Osteoblast (primary cell): ENCODE results near the gene KRTAP19-2. TPM values are rescaled to one million over a fixed set of nuclear protein-coding genes. Genes with fewer than 3 reads are reported as not detected.

Experiments
- DNase-seq: peaks from one replicate; pipeline ENCODE4 v3.0.0; 2011; ENCODE audit warnings: low spot score, mixed read lengths; ENCODE audit not compliant: insufficient read length; ENCODE audit errors: missing footprints
- H2AFZ ChIP-seq: 2 replicates; pipeline ENCODE4 v1.6.0; 2011; ENCODE audit warnings: mild to moderate bottlenecking, low read length
- H3K27ac ChIP-seq: 2 replicates; pipeline ENCODE4 v1.5.1; 2011; ENCODE audit warnings: mild to moderate bottlenecking, low read depth, low read length, moderate library complexity
- H3K27me3 ChIP-seq: 2 replicates; pipeline ENCODE4 v1.6.0; 2012; ENCODE audit warnings: mild to moderate bottlenecking, control low read depth, inconsistent platforms, low read length, moderate library complexity; ENCODE audit not compliant: insufficient read depth
- H3K36me3 ChIP-seq: 2 replicates; pipeline ENCODE4 v1.5.1; 2011; ENCODE audit warnings: mild to moderate bottlenecking, low read length, control low read depth, moderate library complexity; ENCODE audit not compliant: insufficient read depth
- H3K4me1 ChIP-seq: 2 replicates; pipeline ENCODE4 v1.5.1; 2011; ENCODE audit warnings: mild to moderate bottlenecking, low read length, control low read depth, moderate library complexity; ENCODE audit not compliant: insufficient read depth
- H3K4me2 ChIP-seq: 2 replicates; pipeline ENCODE4 v1.6.0; 2011; ENCODE audit warnings: mild to moderate bottlenecking, low read length; ENCODE audit not compliant: insufficient read depth
- H3K4me3 ChIP-seq: fragments of 200-600 bp; sonication (generic); 3 replicates; pipeline ENCODE4 v1.5.1; 2012; ENCODE audit warnings: mild to moderate bottlenecking, low read length, inconsistent platforms; ENCODE audit not compliant: insufficient read depth
- H3K79me2 ChIP-seq: 2 replicates; pipeline ENCODE4 v1.6.0; 2012; ENCODE audit warnings: mild to moderate bottlenecking, low read length, control low read depth, inconsistent platforms; ENCODE audit not compliant: insufficient read depth
- H3K9me3 ChIP-seq: 2 replicates; pipeline ENCODE4 v1.5.1; 2011; ENCODE audit warnings: low read depth, low read length, control low read depth
- H4K20me1 ChIP-seq: 2 replicates; pipeline ENCODE4 v1.6.0; 2012; ENCODE audit warnings: mild to moderate bottlenecking, low read length, control low read depth; ENCODE audit not compliant: insufficient read depth
- total RNA-seq: library from RNA; depleted of rRNA; stranded (reverse); fragments of >200 nt; gene quantifications from 2 replicates; pipeline ENCODE4 v1.2.3, GENCODE V29; 2012
- TF ChIP-seq, protein P1 (sequence below): IDR thresholded peaks from 2 replicates; pipeline ENCODE4 v1.5.1; 2011; ENCODE audit warnings: mild to moderate bottlenecking, low read depth, low read length, moderate library complexity; ENCODE audit errors: extremely low read depth

The KRTAP19-2 gene
- total RNA-seq, 1 donor: not detected

DNA sequence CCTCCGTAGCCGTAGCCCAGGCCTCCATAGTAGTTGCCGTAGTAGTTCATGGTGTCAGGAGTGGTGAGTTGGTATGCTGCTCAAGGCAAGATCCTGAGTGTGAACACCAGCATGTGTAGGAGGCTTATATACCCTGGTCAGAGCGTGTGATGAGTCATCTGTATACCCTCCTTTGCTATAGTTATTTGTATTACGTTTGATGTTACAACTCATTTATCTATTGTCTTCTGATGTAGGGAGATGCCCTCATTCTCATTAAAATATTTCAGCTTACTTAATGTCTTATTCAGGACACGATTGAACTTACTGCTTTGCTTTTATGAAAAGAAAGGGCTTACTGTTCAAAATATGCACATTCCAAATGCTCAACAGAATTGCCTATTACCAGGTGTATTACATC lies 14.8 kb upstream of the KRTAP19-2 start, which contains the start of gene KRTAP19-5:
TSS of gene KRTAP19-5 (minus strand) at position 101 of the 400 bp plus-strand sequence. CDS start at position 50, 51 bp downstream.
- Histone ChIP-seq H3K36me3 (no peaks in the 10 kb centered on the region), H3K27ac (no peak within 1 kb of the TSS), H2AFZ (no peak within 1 kb of the TSS), H3K9me3 (peaks cover 4% of the 10 kb centered on the region), H3K27me3 (no peaks in the 10 kb centered on the region), H3K4me2 (no peak within 1 kb of the TSS), H3K79me2 (no peaks in the 10 kb centered on the region), H3K4me3 (no peak within 1 kb of the TSS), H4K20me1 (no peaks in the 10 kb centered on the region), H3K4me1 (no peaks in the 10 kb centered on the region)
- no peak for DNase-seq
- TF ChIP-seq, protein P1, sequence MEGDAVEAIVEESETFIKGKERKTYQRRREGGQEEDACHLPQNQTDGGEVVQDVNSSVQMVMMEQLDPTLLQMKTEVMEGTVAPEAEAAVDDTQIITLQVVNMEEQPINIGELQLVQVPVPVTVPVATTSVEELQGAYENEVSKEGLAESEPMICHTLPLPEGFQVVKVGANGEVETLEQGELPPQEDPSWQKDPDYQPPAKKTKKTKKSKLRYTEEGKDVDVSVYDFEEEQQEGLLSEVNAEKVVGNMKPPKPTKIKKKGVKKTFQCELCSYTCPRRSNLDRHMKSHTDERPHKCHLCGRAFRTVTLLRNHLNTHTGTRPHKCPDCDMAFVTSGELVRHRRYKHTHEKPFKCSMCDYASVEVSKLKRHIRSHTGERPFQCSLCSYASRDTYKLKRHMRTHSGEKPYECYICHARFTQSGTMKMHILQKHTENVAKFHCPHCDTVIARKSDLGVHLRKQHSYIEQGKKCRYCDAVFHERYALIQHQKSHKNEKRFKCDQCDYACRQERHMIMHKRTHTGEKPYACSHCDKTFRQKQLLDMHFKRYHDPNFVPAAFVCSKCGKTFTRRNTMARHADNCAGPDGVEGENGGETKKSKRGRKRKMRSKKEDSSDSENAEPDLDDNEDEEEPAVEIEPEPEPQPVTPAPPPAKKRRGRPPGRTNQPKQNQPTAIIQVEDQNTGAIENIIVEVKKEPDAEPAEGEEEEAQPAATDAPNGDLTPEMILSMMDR: no peak

DNA sequence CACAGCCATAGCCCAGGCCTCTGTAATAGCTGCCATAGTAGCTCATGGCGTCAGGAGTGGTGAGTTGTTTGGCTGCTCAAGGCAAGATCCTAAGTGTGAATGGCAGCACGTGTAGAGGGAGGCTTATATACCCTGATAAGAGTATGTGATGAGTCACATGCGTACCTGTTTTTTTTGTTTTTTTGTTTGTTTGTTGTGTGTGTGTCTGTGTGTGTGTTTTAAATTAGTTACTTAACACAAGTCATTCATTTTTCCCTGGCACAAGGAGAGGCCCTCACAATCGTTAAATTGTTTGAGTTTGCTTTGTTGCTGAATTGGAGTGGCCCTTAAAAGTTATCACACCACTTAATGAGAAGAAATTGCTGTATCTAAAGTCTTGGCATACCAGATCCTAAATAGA lies 9.8 kb upstream of the KRTAP19-2 start, which contains the start of gene KRTAP19-4:
TSS of gene KRTAP19-4 (minus strand) at position 101 of the 400 bp plus-strand sequence. CDS start at position 46, 55 bp downstream.
- Histone ChIP-seq H3K4me3 (no peak within 1 kb of the TSS), H3K4me1 (no peaks in the 10 kb centered on the region), H3K36me3 (no peaks in the 10 kb centered on the region), H3K27me3 (no peaks in the 10 kb centered on the region), H2AFZ (no peak within 1 kb of the TSS), H4K20me1 (no peaks in the 10 kb centered on the region), H3K9me3 (peaks cover 5% of the 10 kb centered on the region), H3K4me2 (no peak within 1 kb of the TSS), H3K79me2 (no peaks in the 10 kb centered on the region), H3K27ac (no peak within 1 kb of the TSS)
- TF ChIP-seq, protein P1: no peak
- no peak for DNase-seq

DNA sequence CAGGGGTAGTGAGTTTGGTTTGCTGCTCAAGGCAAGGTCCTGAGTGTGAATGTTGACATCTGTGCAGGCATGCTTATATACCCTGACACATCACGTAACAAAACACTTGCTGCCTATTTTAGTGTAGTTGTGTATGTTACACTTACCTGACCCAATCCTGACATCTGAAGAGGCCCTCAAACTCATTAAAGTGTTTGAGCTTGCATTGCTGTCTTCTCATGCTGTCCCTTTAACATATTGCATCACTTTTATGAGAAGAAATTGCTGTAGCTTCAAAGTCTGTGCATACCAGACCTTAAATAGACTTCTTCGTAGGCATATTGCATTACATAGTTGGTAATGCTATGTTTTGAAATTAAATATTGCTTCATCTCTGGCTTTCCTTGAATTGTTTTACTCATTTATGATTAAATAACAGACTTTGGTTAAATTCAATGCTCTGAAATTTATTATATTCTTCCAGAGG lies 4.8 kb upstream of the KRTAP19-2 start, which contains the start of gene KRTAP19-3:
TSS of gene KRTAP19-3 (minus strand) at position 51 of the 466 bp plus-strand sequence. CDS start 56 bp downstream, outside the sequence.
- Histone ChIP-seq H3K4me3 (no peak within 1 kb of the TSS), H3K4me2 (no peak within 1 kb of the TSS), H3K4me1 (no peaks in the 10 kb centered on the region), H3K36me3 (no peaks in the 10 kb centered on the region), H3K79me2 (no peaks in the 10 kb centered on the region), H3K9me3 (peaks cover 8% of the 10 kb centered on the region), H2AFZ (no peak within 1 kb of the TSS), H3K27ac (no peak within 1 kb of the TSS), H3K27me3 (no peaks in the 10 kb centered on the region), H4K20me1 (no peaks in the 10 kb centered on the region)
- TF ChIP-seq, protein P1: no peak
- no peak for DNase-seq

DNA sequence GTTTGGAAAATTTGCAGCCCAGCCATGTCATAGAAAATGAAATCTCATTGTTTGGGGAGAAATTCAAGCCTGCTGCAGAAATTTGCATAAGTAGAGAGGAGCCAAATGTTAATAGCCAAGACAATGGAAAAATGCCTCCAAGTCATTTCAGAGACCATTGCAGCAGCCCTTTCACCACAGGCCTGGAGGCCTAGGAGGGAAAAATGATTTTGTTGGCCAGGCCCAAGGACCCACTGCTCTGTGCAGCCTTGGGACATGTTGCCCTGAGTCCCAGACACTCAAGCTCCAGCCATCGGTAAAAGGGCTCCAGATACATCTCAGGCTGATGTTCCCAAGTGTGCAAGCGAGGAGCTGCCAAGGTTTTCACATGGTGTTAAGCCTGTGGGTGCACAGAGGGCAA lies 1.1 kb downstream of the KRTAP19-2 start:
- Histone ChIP-seq H3K79me2 (no peaks in the 10 kb centered on the region), H3K36me3 (no peaks in the 10 kb centered on the region), H3K27ac (no peak overlapping the region), H3K4me3 (no peak overlapping the region), H3K4me2 (no peak overlapping the region), H4K20me1 (no peaks in the 10 kb centered on the region), H2AFZ (no peak overlapping the region), H3K27me3 (no peaks in the 10 kb centered on the region), H3K9me3 (peaks cover 4% of the 10 kb centered on the region), H3K4me1 (no peaks in the 10 kb centered on the region)
- DNase-seq: no peak
- TF ChIP-seq, protein P1: no peak
